HEK293 (cell line): ENCODE results near the gene GPATCH2.

ENCODE experiments used
- CTCF ChIA-PET: fragments of 350-600 bp; formaldehyde crosslinking; extraction: SDS; loops from one replicate; lab custom pipeline; 2021; ENCODE audit warnings: antibody characterized with exemption; lab: Yijun Ruan, JAX
- POLR2A ChIA-PET: fragments of 300-600 bp; formaldehyde crosslinking; extraction: SDS; loops from one replicate; lab custom pipeline; 2020; ENCODE audit warnings: antibody characterized with exemption, inconsistent platforms; lab: Yijun Ruan, JAX
- H3K27ac ChIP-seq: fragments of 200-500 bp; sonication (Bioruptor generic); 2 replicates; pipeline ENCODE4 v1.5.1; 2014; ENCODE audit warnings: low read depth, low read length, control low read depth, inconsistent platforms; ENCODE audit errors: extremely low read depth
- H3K36me3 ChIP-seq, 2 experiments: fragments of 200-500 bp in 1 of 2; sonication (Bioruptor generic) in 1 of 2; 1 replicate in 1 of 2; 2 replicates in 1 of 2; pipeline ENCODE4 v1.5.1; 2014 to 2017; ENCODE audit warnings: inconsistent platforms in 2 of 2, low read length in 2 of 2; ENCODE audit not compliant: control insufficient read depth in 2 of 2, insufficient read depth in 1 of 2
- H3K4me1 ChIP-seq: fragments of 200-500 bp; sonication (Bioruptor generic); 2 replicates; pipeline ENCODE4 v1.5.1; 2014; ENCODE audit warnings: mild to moderate bottlenecking, low read length, inconsistent platforms; ENCODE audit not compliant: control insufficient read depth, insufficient read depth
- H3K4me3 ChIP-seq: 2 replicates; pipeline ENCODE4 v1.5.1; 2011; ENCODE audit warnings: low read depth, mild to moderate bottlenecking, control low read depth, low read length, moderate library complexity
- H3K9me3 ChIP-seq: fragments of 200-500 bp; sonication (Bioruptor generic); 2 replicates; pipeline ENCODE4 v1.5.1; 2014; ENCODE audit warnings: low read depth, low read length, inconsistent platforms; ENCODE audit not compliant: control insufficient read depth, insufficient read depth
- AEBP2 ChIP-seq: fragments of 450-650 bp; formaldehyde crosslinking; IDR thresholded peaks from 2 replicates; pipeline ENCODE4 v1.5.1; 2016; ENCODE audit warnings: missing biosample characterization, missing genetic modification characterization, borderline replicate concordance
- GLIS1 ChIP-seq: fragments of 450-650 bp; formaldehyde crosslinking; IDR thresholded peaks from 2 replicates; pipeline ENCODE4 v1.5.1; 2016; ENCODE audit warnings: missing biosample characterization, missing genetic modification characterization
- SP7 ChIP-seq: fragments of 450-650 bp; formaldehyde crosslinking; IDR thresholded peaks from 2 replicates; pipeline ENCODE4 v1.5.1; 2016; ENCODE audit warnings: missing biosample characterization, missing genetic modification characterization
- ZFHX2 ChIP-seq: fragments of 450-650 bp; formaldehyde crosslinking; conservative IDR thresholded peaks from 2 replicates; pipeline ENCODE4 v1.5.1; 2016; ENCODE audit warnings: missing biosample characterization, missing genetic modification characterization
- ZNF138 ChIP-seq: fragments of 450-650 bp; formaldehyde crosslinking; IDR thresholded peaks from 2 replicates; pipeline ENCODE4 v1.5.1; 2016; ENCODE audit warnings: missing biosample characterization, missing genetic modification characterization, borderline replicate concordance
- ZNF140 ChIP-seq: fragments of 450-650 bp; formaldehyde crosslinking; IDR thresholded peaks from 2 replicates; pipeline ENCODE4 v1.5.1; 2016; ENCODE audit warnings: missing biosample characterization, missing genetic modification characterization
- ZNF280D ChIP-seq: fragments of 450-650 bp; formaldehyde crosslinking; IDR thresholded peaks from 2 replicates; pipeline ENCODE4 v1.5.1; 2016; ENCODE audit warnings: missing biosample characterization, missing genetic modification characterization
- ZNF335 ChIP-seq: fragments of 450-650 bp; formaldehyde crosslinking; conservative IDR thresholded peaks from 2 replicates; pipeline ENCODE4 v1.5.1; 2016; ENCODE audit warnings: missing biosample characterization, missing genetic modification characterization
- ZNF362 ChIP-seq: fragments of 450-650 bp; formaldehyde crosslinking; IDR thresholded peaks from 2 replicates; pipeline ENCODE4 v1.5.1; 2016; ENCODE audit warnings: missing biosample characterization, missing genetic modification characterization
- ZNF530 ChIP-seq: fragments of 450-650 bp; formaldehyde crosslinking; IDR thresholded peaks from 2 replicates; pipeline ENCODE4 v1.5.1; 2016; ENCODE audit warnings: low read depth, missing biosample characterization, missing genetic modification characterization
- ZNF654 ChIP-seq: fragments of 450-650 bp; formaldehyde crosslinking; IDR thresholded peaks from 2 replicates; pipeline ENCODE4 v1.5.1; 2016; ENCODE audit warnings: low read depth, missing biosample characterization, missing genetic modification characterization
- ZNF677 ChIP-seq: fragments of 450-650 bp; IDR thresholded peaks from 2 replicates; pipeline ENCODE4 v1.5.0; 2018; ENCODE audit warnings: missing biosample characterization, mild to moderate bottlenecking, missing genetic modification characterization, moderate library complexity
- ZNF785 ChIP-seq: fragments of 450-650 bp; formaldehyde crosslinking; IDR thresholded peaks from 2 replicates; pipeline ENCODE4 v1.5.1; 2016; ENCODE audit warnings: missing biosample characterization, missing genetic modification characterization
- ZNF792 ChIP-seq: fragments of 450-650 bp; formaldehyde crosslinking; IDR thresholded peaks from 2 replicates; pipeline ENCODE4 v1.5.1; 2016; ENCODE audit warnings: missing biosample characterization, missing genetic modification characterization
- ZSCAN4 ChIP-seq: fragments of 450-650 bp; formaldehyde crosslinking; IDR thresholded peaks from 2 replicates; pipeline ENCODE4 v1.5.1; 2017; ENCODE audit warnings: missing biosample characterization, missing genetic modification characterization

Gene GPATCH2

GRCh38 chr1:217660353-217661062 is 29.6 kb upstream of the GPATCH2 start:
- Histone ChIP-seq H3K9me3 (no peaks in the 10 kb centered on the region), H3K4me1 (no peaks in the 10 kb centered on the region), H3K4me3 (no peak overlapping the region), H3K27ac (no peak overlapping the region), H3K36me3 (no peaks in the 10 kb centered on the region)
- POLR2A ChIA-PET: interaction anchor here (1.1 kb wide), 1 partner anchor 30 kb away, joined by 3 read pairs; the partner anchor contains the start of genes GPATCH2 and SPATA17
- CTCF ChIA-PET: interaction anchor here (0.6 to 1.8 kb wide), 11 partner anchors 9 to 1826 kb away, joined by 3 to 5 read pairs (median 3); no protein-coding TSS in a partner anchor
- TF ChIP-seq ZNF654 (peak; percentile 40), ZNF280D (tag by site-specific recombination) (no peak), ZNF140 (tag by site-specific recombination) (no peak), ZNF138 (no peak)

GRCh38 chr1:217650674-217651073 is 19.8 kb upstream of the GPATCH2 start:
- POLR2A ChIA-PET: no interaction called here
- H3K36me3 ChIP-seq: no peaks in the 10 kb centered on the region
- no peaks in the 10 kb centered on the region for H3K9me3 ChIP-seq

GRCh38 chr1:217647791-217648190 is 16.9 kb upstream of the GPATCH2 start:
- Histone ChIP-seq H3K4me1 (no peaks in the 10 kb centered on the region), H3K4me3 (no peak overlapping the region), H3K36me3 (no peaks in the 10 kb centered on the region)
- TF ChIP-seq ZFHX2 (0 out of 2 replicates have a peak, but pooled peaks have one; percentile 32), SP7 (peak; percentile 36; the same call in 1 of the 2 replicates), ZNF530 (tag by site-specific recombination) (no peak), AEBP2 (tag by site-specific recombination) (no peak), ZSCAN4 (tag by site-specific recombination) (no peak), GLIS1 (tag by site-specific recombination) (peak; percentile 29; the same call in 1 of the 2 replicates), ZNF335 (tag by site-specific recombination) (0 out of 2 replicates have a peak, but pooled peaks have one; percentile 13), ZNF362 (tag by site-specific recombination) (no peak)
- TF ChIP-seq, all 188 proteins: peak for 4
- Histone ChIP-seq H3K9me3 (no peaks in the 10 kb centered on the region), H3K27ac (no peak overlapping the region)
- CTCF ChIA-PET: no interaction called here
- POLR2A ChIA-PET: interaction anchor here (0.6 kb wide), 1 partner anchor 120 kb away, joined by 3 read pairs; no protein-coding TSS in a partner anchor

More at GRCh38 chr1:217650674-217651073, 19.8 kb upstream of the GPATCH2 start:
- CTCF ChIA-PET: interaction anchor here (0.7 to 0.9 kb wide), 2 partner anchors 10 to 137 kb away, joined by 3 read pairs; no protein-coding TSS in a partner anchor
- Histone ChIP-seq H3K4me3 (no peak overlapping the region), H3K27ac (no peak overlapping the region), H3K4me1 (no peaks in the 10 kb centered on the region)
- TF ChIP-seq ZNF785 (tag by site-specific recombination) (no peak), ZNF792 (tag by site-specific recombination) (no peak), ZNF677 (no peak)
